ENCODE data around the gene SRSF11.

SRSF11 gene

DNA sequence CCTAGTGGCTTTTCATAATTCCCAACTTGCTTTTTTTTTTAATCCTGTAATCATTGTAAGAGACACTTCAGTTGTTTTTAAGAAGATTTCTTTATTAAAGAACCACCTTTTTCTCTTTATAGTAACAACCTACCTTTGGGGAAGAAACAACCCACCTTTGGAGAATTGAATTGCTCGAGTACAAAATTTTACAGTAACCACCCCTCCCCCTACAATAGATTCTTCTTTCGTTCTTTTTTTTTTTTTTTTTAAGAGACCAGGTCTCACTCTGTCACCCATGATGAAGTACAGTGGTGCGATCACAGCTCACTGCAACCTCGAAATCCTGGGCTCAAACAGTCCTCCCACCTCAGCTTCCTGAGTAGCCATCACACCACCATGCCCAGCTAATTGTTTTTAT lies 13.7 kb upstream of the SRSF11 start:
- TF ChIP-seq, protein P1, sequence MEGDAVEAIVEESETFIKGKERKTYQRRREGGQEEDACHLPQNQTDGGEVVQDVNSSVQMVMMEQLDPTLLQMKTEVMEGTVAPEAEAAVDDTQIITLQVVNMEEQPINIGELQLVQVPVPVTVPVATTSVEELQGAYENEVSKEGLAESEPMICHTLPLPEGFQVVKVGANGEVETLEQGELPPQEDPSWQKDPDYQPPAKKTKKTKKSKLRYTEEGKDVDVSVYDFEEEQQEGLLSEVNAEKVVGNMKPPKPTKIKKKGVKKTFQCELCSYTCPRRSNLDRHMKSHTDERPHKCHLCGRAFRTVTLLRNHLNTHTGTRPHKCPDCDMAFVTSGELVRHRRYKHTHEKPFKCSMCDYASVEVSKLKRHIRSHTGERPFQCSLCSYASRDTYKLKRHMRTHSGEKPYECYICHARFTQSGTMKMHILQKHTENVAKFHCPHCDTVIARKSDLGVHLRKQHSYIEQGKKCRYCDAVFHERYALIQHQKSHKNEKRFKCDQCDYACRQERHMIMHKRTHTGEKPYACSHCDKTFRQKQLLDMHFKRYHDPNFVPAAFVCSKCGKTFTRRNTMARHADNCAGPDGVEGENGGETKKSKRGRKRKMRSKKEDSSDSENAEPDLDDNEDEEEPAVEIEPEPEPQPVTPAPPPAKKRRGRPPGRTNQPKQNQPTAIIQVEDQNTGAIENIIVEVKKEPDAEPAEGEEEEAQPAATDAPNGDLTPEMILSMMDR (conservative IDR thresholded peaks at IDR 0.05; ENCODE audit: low read depth, low read length): no peak
- DNase-seq (ENCODE audit: low read depth): no peak
- no peak overlapping the region for H3K4me3 ChIP-seq (ENCODE audit: low read length)

DNA sequence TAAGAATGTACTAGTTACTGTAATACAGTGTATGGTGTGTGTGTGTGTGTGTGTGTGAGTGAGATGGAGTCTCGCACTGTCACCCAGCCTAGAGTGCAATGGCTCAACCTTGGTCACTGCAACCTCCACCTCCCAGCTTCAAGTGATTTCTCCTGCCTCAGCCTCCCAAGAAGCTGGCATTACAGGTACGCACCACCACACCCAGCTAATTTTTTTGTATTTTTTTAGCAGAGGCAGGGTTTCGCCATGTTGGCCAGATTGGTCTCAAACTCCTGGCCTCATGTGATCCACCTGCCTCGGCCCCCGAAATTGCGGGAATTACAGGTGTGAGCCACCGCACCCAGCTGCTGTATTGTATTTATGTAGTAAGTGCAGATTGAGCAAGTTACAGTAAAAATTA lies 12.9 kb upstream of the SRSF11 start:
- H3K4me3 ChIP-seq (ENCODE audit: low read length): no peak overlapping the region
- no peak for DNase-seq (ENCODE audit: low read depth)
- TF ChIP-seq, protein P1 (conservative IDR thresholded peaks at IDR 0.05; ENCODE audit: low read depth, low read length): no peak

DNA sequence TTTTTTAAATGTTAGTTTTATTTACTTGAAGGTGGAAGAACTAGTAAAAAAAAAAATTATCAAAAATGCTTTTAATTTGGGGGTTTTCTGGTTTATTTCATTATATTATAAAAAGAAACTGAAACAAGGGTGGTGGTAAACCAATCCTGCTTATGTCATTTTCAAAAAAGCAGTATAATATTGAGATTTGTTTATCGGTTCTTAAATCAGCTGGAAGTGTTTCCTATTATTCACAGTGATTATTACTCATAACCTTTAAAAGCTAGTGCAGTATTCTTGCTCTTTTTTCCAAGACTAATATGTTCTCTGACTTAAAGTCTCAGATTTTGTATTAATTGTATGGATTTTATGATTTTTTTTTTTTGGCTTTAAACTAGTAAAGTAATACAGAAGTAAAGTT lies 10.4 kb upstream of the SRSF11 start:
- no peak overlapping the region for H3K4me3 ChIP-seq (ENCODE audit: low read length)
- TF ChIP-seq, protein P1 (conservative IDR thresholded peaks at IDR 0.05; ENCODE audit: low read depth, low read length): no peak
- no peak for DNase-seq (ENCODE audit: low read depth)

DNA sequence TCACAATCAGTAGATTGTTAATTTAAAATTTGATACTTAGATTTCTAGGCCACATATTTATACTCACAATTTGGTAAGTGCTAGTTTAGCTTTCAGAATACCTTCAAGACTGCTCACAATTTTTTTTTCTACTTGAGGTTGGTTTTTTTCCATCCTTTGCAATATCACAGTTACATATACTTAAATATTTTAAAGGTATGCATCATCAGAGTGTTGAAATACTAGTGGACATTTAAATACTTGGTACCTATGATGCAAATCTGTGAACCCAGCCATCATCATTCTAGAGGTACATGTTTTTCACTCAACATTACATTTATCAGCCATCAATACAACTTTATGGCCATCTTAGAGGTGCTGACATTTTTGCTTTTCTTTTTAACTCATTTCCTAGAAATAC lies 9.6 kb upstream of the SRSF11 start:
- TF ChIP-seq, protein P1 (conservative IDR thresholded peaks at IDR 0.05; ENCODE audit: low read depth, low read length): no peak
- no peak overlapping the region for H3K4me3 ChIP-seq (ENCODE audit: low read length)
- no peak for DNase-seq (ENCODE audit: low read depth)

DNA sequence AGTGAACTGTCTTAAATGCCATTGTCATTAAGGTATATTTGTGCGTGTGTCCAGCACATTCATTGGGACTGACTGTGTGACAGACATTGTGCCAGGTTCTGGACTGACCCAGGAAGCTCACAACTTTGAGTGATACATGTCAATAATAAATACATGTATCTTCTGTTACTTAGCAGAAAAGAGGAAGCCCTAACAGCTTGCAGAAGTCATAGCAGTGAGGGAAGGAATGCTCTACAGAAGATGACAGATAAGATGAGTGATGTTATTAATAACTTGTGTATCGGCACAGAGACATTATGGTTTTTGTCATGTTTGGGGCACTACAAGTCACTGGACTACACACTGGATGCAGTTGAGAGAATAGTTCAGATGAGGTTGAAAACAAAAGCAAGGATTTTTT lies 1.2 kb upstream of the SRSF11 start:
- DNase-seq (ENCODE audit: low read depth): no peak
- TF ChIP-seq, protein P1 (conservative IDR thresholded peaks at IDR 0.05; ENCODE audit: low read depth, low read length): no peak
- no peak overlapping the region for H3K4me3 ChIP-seq (ENCODE audit: low read length)

DNA sequence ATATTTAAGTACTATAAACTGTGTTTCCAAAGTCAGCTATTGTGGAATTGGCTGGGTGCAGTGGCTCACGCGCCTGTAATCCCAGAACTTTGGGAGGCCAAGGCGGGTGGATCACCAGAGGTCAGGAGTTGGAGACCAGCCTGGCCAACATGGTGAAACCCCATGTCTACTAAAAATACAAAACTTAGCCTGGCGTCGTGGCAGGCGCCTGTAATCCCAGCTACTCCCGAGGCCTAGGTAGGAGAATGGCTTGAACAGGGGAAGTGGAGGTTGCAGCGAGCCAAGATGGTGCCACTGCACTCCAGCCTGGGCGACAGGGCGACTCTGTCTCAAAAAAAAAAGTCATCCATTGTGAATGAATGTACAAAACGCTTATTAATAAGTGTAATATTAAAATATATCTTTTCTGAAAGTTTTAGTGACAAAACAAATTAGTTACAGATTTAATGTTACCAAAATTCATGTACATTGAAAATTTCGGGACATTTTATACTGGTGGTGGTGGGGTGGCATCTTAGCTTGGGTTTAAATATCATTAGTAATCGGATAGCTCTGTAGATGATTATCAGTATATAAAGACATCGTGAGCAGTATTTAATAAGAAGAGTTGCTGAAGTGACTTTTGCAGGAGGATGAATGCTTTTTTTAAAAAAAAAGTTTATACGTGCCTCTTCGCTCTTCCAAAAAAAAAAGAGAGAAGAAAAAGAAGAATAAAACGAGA lies 503 bp upstream of the SRSF11 start:
- DNase-seq (ENCODE audit: low read depth): no peak
- peak overlapping the region; percentile 86 for H3K4me3 ChIP-seq (ENCODE audit: low read length)
- TF ChIP-seq, protein P1 (conservative IDR thresholded peaks at IDR 0.05; ENCODE audit: low read depth, low read length): no peak

DNA sequence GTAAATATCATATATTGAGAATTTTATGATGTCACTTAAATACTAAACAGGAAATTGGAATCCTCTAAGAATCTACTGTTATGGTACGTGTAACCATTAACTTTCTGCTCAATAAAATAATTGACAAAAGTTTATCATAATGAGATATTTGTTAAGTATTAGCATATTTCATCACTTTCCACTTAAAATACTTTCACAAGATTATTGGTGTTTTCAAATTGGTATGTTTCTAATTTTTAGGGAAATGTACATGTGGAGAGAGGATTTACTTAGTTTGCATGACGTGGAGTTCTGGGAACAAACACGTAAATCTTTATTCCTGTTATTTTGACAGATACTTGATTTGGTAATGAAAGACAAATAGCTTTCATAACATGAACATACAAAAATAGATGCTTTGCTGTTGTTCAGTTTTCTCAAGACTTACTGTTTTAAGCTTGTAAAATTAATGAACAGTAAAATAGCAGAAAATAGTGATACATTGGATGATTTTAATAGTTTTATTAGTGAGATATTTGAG lies 1.6 kb downstream of the SRSF11 start:
- TF ChIP-seq, protein P1 (conservative IDR thresholded peaks at IDR 0.05; ENCODE audit: low read depth, low read length): no peak
- no peak for DNase-seq (ENCODE audit: low read depth)
- peak overlapping the region; percentile 86 for H3K4me3 ChIP-seq (ENCODE audit: low read length)

All from retinal pigment epithelial cell (primary cell).